Hindlimb muscle (tissue), 1 donor: ENCODE measurements around the gene FUBP3. TPM values are rescaled to one million over a fixed set of nuclear protein-coding genes. Genes with fewer than 3 reads are reported as not detected.
"Not testable (repeated sequence)": the region's sequence is repeated elsewhere in the genome, so short reads cannot be mapped to it uniquely, and the experiment has no call there.

Source experiments
- DNase-seq: peaks from one replicate; pipeline ENCODE4 v3.0.0-alpha.2; 2013
- polyA plus RNA-seq: library from polyadenylated mRNA; unstranded; fragments of 120-200 nt; gene quantifications from one replicate; pipeline ENCODE4 v1.2.1, GENCODE V29; 2013; ENCODE audit not compliant: insufficient read length

FUBP3 gene
- polyA plus RNA-seq, 1 donor, result 43.4 TPM

- no peak for DNase-seq
Observed at GRCh38 chr9:130664251-130665028, 85.1 kb downstream of the FUBP3 start, which contains the start of gene PRDM12. TSS of gene PRDM12 (plus strand) at chr9:130664594. CDS start at chr9:130664654, 60 bp downstream.

GRCh38 chr9:130665029-130665430 lies 85.7 kb downstream of the FUBP3 start:
- no peak for DNase-seq

- no peak for DNase-seq
Observed at GRCh38 chr9:130665431-130666392, 86.3 kb downstream of the FUBP3 start.

DNA sequence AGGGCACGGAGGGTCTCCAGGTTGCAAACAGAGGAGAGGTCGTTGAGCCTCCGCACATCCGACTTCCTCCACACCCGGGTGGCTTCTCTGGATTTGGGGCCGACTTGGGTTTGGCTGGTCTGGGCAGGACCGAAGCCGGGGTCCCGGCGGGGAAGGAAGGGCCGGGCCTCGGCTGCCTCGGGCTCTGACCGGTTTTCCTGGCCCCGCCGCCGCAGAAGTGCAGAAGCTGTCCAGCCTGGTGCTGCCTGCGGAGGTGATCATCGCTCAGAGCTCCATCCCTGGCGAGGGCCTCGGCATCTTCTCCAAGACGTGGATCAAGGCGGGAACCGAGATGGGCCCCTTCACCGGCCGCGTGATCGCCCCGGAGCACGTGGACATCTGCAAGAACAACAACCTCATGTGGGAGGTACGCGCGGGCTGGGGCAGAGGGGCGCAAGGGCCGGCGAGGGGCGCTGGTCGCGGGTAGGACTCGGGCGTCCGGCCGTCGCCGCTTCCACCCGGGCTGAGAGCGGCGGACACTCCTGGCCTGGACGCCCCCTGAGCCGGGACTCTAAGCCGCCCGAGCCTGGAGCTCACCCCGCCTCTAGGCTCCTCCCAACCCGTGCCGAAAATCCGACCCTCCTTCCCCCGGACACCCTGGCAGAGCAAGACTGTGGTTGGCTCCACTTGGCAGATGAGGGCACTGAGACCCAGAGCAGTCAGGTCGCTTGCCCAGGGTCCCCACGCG lies 87.2 kb downstream of the FUBP3 start:
- no peak for DNase-seq

DNA sequence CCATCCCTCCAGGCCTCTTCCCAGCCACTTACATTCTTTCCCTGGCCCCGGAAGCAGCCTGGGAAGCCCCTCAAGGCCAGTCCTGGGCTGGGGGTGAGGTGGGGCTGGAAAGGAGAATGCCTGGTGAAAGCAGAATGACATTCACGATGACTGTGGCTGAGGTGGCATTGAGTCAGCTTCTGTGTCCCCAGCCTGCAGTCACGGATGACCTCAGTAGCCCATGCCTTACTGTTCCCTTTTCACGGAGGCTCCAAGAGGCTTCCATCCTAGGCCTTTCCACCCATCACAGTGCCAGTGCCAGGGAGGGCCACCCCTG lies 87.7 kb downstream of the FUBP3 start:
- no peak for DNase-seq

DNA sequence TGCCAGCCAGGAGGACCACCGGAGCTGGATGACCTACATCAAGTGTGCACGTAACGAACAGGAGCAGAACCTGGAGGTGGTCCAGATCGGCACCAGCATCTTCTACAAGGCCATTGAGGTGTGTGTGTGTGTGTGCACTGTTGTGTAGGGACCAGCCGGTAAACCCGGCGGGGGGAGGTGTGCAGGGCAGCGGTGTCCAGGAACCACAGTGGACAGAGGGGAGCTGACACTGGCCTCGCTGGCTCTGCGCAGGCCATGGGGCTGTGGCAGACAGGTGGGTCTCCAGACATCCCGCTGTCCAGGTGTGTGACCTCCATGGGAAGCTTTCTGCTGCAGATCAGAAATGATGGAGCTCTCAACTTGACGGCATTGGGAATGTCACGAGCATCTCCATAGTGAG lies 88.8 kb downstream of the FUBP3 start:
- DNase-seq, result no peak

GRCh38 chr9:130668659-130669058 lies 89.3 kb downstream of the FUBP3 start:
- DNase-seq, result no peak

DNA sequence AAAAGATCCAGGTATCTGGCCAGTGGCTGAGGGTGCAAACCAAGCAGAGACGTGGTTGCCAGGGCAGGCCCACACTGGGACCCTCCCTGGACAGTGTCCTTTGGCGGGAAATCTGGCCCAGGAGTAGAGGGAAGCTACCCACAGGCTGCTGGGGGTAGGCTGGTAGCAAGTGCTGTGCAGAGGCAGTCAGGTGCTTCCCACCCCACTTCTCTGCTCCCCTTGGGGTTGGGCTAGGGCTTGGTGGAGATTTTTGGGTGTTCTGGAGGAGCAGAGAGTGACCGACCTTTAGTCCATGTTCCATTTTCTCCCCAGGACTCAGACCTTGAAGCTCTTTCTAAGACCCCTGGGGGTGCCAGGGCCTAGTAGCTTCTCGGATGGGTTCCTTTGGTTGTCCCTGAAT lies 90.6 kb downstream of the FUBP3 start:
- no peak for DNase-seq

- no peak for DNase-seq
Observed at GRCh38 chr9:130670644-130671043, 91.3 kb downstream of the FUBP3 start.

GRCh38 chr9:130672466-130672865 lies 93.1 kb downstream of the FUBP3 start:
- no peak for DNase-seq

GRCh38 chr9:130672933-130673615 lies 93.7 kb downstream of the FUBP3 start:
- no peak for DNase-seq

DNA sequence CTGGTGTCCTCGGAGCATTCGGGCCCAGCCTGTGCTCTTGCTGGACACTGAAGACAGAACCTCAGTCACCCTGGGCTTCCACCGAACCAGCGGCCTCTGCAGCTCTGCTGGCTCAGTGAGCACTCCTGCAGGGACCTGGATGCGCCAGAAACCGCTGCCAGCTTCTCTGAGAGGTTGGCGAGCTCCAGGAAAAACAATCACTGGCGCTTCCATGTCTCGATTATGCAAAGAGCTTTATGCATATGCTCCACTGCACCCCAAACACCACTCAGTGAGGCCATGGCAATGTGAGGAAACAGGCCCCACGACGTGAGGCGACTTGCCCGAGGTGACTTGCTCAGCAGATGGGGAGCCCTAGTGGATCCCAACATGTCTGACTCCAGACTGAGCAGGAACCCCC lies 96.0 kb downstream of the FUBP3 start:
- no peak for DNase-seq

- DNase-seq, result no peak
Observed at GRCh38 chr9:130677252-130677651, 97.9 kb downstream of the FUBP3 start.

GRCh38 chr9:130680836-130681768 lies 101.7 kb downstream of the FUBP3 start:
- peak; percentile 66 for DNase-seq

DNA sequence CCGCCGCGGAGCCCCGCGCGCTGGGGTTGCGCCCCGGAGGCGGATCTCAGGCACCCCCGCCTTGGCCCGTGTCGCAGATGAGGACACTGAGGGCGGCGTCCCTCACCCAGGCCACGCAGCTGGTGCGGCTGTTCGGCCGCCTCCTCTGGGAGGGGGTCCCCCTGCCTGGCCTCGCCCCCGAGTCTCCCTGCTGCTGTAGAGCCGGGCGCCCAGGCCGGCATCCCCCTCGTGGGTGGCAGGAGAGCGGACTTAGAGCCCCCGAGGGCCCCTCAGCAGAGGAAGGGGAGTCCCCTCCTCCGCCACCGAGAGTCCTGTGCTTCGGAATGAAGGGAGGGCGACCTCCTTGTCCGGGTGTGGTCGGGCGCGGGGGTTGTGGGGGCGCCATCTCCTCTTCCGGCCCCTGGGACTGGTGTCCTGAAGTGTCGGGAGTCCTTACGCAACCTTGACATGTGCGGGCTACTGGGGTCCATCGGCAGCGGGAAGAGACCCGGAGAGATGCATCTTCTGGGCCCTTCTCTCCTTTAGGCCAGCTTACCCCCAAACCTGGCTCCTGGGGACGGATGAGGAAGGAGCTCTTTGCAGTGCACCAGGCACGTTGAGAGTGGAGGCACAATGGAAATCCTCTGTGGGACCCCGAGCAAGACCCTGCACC lies 102.5 kb downstream of the FUBP3 start:
- no peak for DNase-seq

DNA sequence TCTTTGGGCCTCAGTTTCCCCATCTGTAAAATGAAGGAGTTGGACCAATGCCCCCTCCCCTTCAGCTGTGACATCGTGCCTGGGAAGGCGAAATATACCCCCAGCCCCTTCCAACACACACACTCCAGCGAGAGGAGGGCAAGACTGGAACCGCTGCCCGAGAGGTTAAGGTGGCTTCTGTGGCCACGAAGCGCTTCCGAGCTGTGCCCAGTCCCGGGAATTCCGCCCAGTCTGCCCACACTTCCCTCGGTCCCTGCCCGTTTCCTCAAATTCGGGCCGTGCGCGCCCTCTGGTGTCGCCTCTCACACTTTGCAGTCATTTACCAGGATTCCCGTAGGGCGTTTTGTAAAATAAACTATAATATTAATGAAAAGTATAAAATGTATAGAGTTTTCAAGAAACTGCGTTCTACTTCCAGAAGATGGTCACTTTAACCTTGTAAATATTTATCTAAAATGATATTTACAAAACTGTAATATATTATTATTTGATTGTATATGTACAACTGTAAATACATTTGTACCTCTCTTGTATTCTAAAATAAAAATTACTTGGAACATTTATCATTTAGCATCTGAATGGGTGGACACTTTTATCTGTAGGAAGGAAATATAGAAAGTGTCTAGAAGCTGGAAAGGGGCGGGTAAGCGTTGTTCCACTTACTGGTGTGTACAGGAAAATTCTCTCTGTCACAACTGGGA lies 103.2 kb downstream of the FUBP3 start:
- DNase-seq, result peak; percentile 59

DNA sequence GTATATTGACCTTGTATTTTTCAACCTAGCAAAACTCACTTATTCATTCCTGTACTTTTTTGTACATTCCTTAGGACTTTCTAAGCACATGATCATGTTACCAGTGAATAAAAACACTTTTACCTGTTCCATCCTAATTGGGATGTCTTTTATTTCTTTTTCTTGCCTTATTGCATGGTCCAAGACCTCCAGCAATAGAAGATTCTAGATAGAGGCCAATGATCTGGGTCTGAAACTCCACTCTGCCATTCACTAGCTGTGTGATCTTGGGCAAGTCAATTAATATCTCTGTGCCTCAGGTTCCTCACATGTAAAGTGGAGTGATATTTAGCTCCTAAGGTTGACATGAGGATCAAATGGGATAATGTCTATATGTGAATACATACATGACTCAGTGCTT lies 105.7 kb downstream of the FUBP3 start:
- DNase-seq, result no peak

GRCh38 chr9:130685945-130686344 lies 106.6 kb downstream of the FUBP3 start:
- not testable (repeated sequence) for DNase-seq

- DNase-seq, result no peak
Observed at GRCh38 chr9:130687615-130688014, 108.2 kb downstream of the FUBP3 start.
